Thyroid gland (tissue), 4 donors: ENCODE results near the gene ZNF396. TPM values are rescaled to one million over a fixed set of nuclear protein-coding genes. Genes with fewer than 3 reads are reported as not detected.

ENCODE experiments used
- DNase-seq, 2 donors: peaks; one replicate each; pipeline ENCODE4 v3.0.0-alpha.2; 2019
- H3K27ac ChIP-seq, 3 donors: fragments of 200-600 bp; sonication (generic); 1 replicate in 2 of 3; 2 replicates in 1 of 3; pipeline ENCODE4 v1.5.1; 2016 to 2019; ENCODE audit warnings: mild to moderate bottlenecking in 1 of 3, moderate library complexity in 1 of 3
- H3K27me3 ChIP-seq: fragments of 200-600 bp; sonication (generic); one replicate; pipeline ENCODE4 v1.5.1; 2019
- H3K36me3 ChIP-seq, 2 donors: fragments of 200-600 bp; sonication (generic); one replicate each; pipeline ENCODE4 v1.5.1; 2016 to 2019
- H3K4me1 ChIP-seq, 2 donors: fragments of 200-600 bp; sonication (generic); one replicate each; pipeline ENCODE4 v1.5.1; 2017 to 2019
- H3K4me3 ChIP-seq, 3 donors: fragments of 200-600 bp; sonication (generic); replicated peaks in 1 of 3; 1 replicate in 2 of 3; 2 replicates in 1 of 3; pipeline ENCODE4 v1.5.1; 2016; ENCODE audit warnings: mild to moderate bottlenecking in 1 of 3
- H3K9me3 ChIP-seq: fragments of 200-600 bp; sonication (generic); one replicate; pipeline ENCODE4 v1.5.1; 2017
- CTCF ChIP-seq, 6 experiments: fragments of 200-600 bp in 3 of 6; fragments of 450-650 bp in 3 of 6; sonication (generic) in 3 of 6; IDR thresholded peaks; one replicate each; pipeline ENCODE4 v1.5.1; 2016 to 2019; ENCODE audit warnings: antibody characterized with exemption in 6 of 6, mild to moderate bottlenecking in 2 of 6, inconsistent platforms in 1 of 6, moderate library complexity in 1 of 6
- POLR2A ChIP-seq, 2 donors: fragments of 450-650 bp; IDR thresholded peaks; one replicate each; pipeline ENCODE4 v1.6.1; 2017; ENCODE audit warnings: antibody characterized with exemption in 2 of 2, mild to moderate bottlenecking in 2 of 2, moderate library complexity in 1 of 2
- WGBS, 2 donors: methylation state at CpG; one replicate each; pipeline ENCODE4 v1.1.5; 2017; 5-methylcytosine and 5-hydroxymethylcytosine counted together
- intact Hi-C: fragments of 100-400 bp; cut with DNase I; formaldehyde crosslinking; loops from one replicate; pipeline ENCODE4 v1.15.1; 2023
- total RNA-seq, 4 donors: library from RNA; depleted of rRNA; stranded (reverse); fragments of >200 nt; gene quantifications; one replicate each; pipeline ENCODE4 v1.2.3, GENCODE V29; 2016

Gene ZNF396
- total RNA-seq, 4 donors from 2014 or later: 5.3 to 14.2 (median 9.1) TPM

DNA sequence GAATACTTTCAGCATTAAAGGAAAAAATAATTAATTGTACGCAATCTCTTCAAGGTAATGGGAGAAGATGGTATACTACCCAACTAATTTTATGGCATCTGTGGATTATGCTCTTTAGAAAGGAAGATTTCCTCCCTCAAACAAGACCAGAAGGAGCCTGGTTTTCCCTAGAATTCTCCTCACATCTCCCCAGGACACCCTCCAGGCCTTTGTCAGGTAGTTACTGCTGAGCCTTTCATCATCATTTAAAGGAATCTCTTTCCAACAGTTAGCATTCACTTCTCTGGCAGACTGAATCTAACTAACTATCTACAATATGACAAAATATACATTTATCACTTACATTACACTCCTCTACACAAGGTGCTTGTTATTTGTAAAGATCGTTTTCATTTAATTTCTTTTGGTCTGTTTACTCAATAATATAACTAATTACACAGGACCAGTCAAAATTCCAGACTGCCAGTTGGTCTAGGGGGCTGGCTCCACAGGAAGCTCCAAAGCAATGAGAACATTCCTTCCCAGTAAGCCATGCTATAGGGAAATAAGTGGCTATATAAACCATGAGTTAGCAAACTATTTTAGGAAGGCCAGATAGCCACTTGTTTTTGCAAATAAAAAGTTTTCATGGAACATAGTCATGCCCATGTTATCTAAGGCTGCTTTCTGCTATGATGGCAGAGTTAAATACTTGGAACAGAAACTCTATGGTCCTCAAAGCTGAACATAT, 52.0 kb downstream of the ZNF396 start:
- Histone ChIP-seq H3K9me3 (no peaks in the 10 kb centered on the region), H3K4me3 (no peak overlapping the region), H3K36me3 (no peaks in the 10 kb centered on the region), H3K27ac (no peak overlapping the region), H3K4me1 (no peaks in the 10 kb centered on the region), H3K27me3 (no peaks in the 10 kb centered on the region)
- intact Hi-C loops: no loop called here
- WGBS, 2 donors: 46 to 72% methylated on average over 2 of the region's 2 CpGs
- TF ChIP-seq POLR2A (IDR thresholded peaks at IDR 0.05): no peak
- TF ChIP-seq CTCF (IDR thresholded peaks at IDR 0.05): no peak
- no peak for DNase-seq

GRCh38 chr18:35322486-35323458, 54.4 kb downstream of the ZNF396 start:
- Histone ChIP-seq H3K27ac (no peak overlapping the region), H3K36me3 (no peaks in the 10 kb centered on the region), H3K9me3 (no peaks in the 10 kb centered on the region), H3K4me3 (no peak overlapping the region), H3K27me3 (no peaks in the 10 kb centered on the region), H3K4me1 (no peaks in the 10 kb centered on the region)
- 71% methylated on average over 3 of the region's 3 CpGs for WGBS, 2 donors
- TF ChIP-seq CTCF (IDR thresholded peaks at IDR 0.05) (no peak), POLR2A (IDR thresholded peaks at IDR 0.05) (no peak)
- intact Hi-C loops: no loop called here
- DNase-seq: no peak

Other genes with a start within 250 kb of the ZNF396 start
- 10 to 100 TPM; 30.8 to 52.8 (median 36.8) TPM for gene ZNF397, start 136.3 kb downstream of the ZNF396 start, total RNA-seq
- 10 to 100 TPM; 33.7 to 49.6 (median 41.8) TPM for gene ZSCAN30, start 87.1 kb downstream of the ZNF396 start, total RNA-seq
- gene ZNF24, start 32.9 kb downstream of the ZNF396 start, total RNA-seq: 10 to 100 TPM; 54.9 to 76.2 (median 58.1) TPM
- gene INO80C, start 120.6 kb upstream of the ZNF396 start, total RNA-seq: 10 to 100 TPM in 1 of 4 donors, 1 to 10 TPM in 3; 5.1 to 19.3 (median 8.2) TPM
- gene GALNT1, start 204.4 kb upstream of the ZNF396 start, total RNA-seq: 100 to 1,000 TPM in 1 of 4 donors, 10 to 100 TPM in 3; 38.7 to 191 (median 46.3) TPM